ENCODE measurements around the gene SUCLA2.

GRCh38 chr13:48043789-48044503 lies 42.9 kb upstream of the SUCLA2 start:
- TF ChIP-seq, protein P1, sequence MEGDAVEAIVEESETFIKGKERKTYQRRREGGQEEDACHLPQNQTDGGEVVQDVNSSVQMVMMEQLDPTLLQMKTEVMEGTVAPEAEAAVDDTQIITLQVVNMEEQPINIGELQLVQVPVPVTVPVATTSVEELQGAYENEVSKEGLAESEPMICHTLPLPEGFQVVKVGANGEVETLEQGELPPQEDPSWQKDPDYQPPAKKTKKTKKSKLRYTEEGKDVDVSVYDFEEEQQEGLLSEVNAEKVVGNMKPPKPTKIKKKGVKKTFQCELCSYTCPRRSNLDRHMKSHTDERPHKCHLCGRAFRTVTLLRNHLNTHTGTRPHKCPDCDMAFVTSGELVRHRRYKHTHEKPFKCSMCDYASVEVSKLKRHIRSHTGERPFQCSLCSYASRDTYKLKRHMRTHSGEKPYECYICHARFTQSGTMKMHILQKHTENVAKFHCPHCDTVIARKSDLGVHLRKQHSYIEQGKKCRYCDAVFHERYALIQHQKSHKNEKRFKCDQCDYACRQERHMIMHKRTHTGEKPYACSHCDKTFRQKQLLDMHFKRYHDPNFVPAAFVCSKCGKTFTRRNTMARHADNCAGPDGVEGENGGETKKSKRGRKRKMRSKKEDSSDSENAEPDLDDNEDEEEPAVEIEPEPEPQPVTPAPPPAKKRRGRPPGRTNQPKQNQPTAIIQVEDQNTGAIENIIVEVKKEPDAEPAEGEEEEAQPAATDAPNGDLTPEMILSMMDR (conservative IDR thresholded peaks at IDR 0.05; ENCODE audit: low read length): no peak
- TF ChIP-seq EZH2phosphoT487 (IDR thresholded peaks at IDR 0.05; ENCODE audit: borderline replicate concordance): no peak

Measured in Loucy (cell line).